Endothelial cell of umbilical vein (primary cell): ENCODE data around the gene HDGFL2.

Experiments
- EZH2 ChIP-seq: IDR thresholded peaks from 2 replicates; pipeline ENCODE4 v1.6.1; 2012; ENCODE audit warnings: borderline replicate concordance, low read depth, mild to moderate bottlenecking, moderate library complexity, low read length, inconsistent platforms; ENCODE audit not compliant: severe bottlenecking
- FOS ChIP-seq: IDR thresholded peaks from 2 replicates; pipeline ENCODE4 v1.6.1; 2011; ENCODE audit warnings: mild to moderate bottlenecking, low read length, moderate library complexity, borderline replicate concordance; ENCODE audit not compliant: insufficient read depth
- GATA2 ChIP-seq: IDR thresholded peaks from 2 replicates; pipeline ENCODE4 v1.7.0; 2011; ENCODE audit warnings: low read depth, mild to moderate bottlenecking, moderate library complexity, mixed read lengths, low read length; ENCODE audit not compliant: insufficient read length, insufficient read depth
- POLR2A ChIP-seq: IDR thresholded peaks from 2 replicates; pipeline ENCODE4 v1.6.1; 2012; ENCODE audit warnings: low read depth, mild to moderate bottlenecking, control low read depth, low read length
- POLR2AphosphoS5 ChIP-seq: IDR thresholded peaks from 2 replicates; pipeline ENCODE4 v1.6.1; 2012; ENCODE audit warnings: low read depth, mild to moderate bottlenecking, control low read depth, low read length, moderate library complexity; ENCODE audit not compliant: insufficient read depth
- TF ChIP-seq, protein P1 (sequence below), 2 donors: IDR thresholded peaks; 1 replicate in 1 of 2; 2 replicates in 1 of 2; pipeline ENCODE4 v1.5.1; 2011; ENCODE audit warnings: low read length in 2 of 2, mild to moderate bottlenecking in 2 of 2, moderate library complexity in 2 of 2, control low read depth in 1 of 2, inconsistent platforms in 1 of 2, low read depth in 1 of 2; ENCODE audit not compliant: insufficient read depth in 1 of 2; ENCODE audit errors: extremely low read depth in 1 of 2
- TF ChIP-seq, protein P2 (sequence below): IDR thresholded peaks from 2 replicates; pipeline ENCODE4 v1.6.1; 2011; ENCODE audit not compliant: insufficient read depth, insufficient read length

DNA sequence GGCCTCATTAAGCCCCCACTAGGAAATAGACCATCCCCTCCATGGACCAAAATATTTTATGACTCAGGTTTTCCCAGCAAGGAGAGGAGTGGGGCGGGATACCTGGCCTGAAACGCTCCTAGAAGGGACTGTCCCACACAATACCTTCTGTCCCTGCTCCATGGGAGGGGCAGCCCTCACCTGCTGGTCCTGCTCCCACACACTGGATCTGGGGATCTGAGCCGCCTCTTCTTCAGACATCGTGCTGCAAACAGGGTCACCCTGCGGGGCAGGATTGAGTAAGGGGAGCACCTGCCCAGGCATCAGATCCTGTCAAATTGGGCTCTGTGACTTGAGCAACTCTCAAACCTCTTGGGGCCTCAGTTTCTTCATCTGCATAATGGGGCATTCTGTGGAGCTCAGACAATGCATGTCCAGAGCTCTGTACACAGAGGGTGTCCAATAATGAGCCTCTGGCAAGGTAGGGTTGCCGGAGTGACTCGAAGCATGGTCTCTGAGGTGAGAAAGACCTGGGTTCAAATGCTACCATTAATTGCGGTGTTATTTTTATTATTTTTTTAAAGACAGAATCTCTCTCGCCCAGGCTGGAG is 61.8 kb downstream of the HDGFL2 start:
- TF ChIP-seq, protein P1, sequence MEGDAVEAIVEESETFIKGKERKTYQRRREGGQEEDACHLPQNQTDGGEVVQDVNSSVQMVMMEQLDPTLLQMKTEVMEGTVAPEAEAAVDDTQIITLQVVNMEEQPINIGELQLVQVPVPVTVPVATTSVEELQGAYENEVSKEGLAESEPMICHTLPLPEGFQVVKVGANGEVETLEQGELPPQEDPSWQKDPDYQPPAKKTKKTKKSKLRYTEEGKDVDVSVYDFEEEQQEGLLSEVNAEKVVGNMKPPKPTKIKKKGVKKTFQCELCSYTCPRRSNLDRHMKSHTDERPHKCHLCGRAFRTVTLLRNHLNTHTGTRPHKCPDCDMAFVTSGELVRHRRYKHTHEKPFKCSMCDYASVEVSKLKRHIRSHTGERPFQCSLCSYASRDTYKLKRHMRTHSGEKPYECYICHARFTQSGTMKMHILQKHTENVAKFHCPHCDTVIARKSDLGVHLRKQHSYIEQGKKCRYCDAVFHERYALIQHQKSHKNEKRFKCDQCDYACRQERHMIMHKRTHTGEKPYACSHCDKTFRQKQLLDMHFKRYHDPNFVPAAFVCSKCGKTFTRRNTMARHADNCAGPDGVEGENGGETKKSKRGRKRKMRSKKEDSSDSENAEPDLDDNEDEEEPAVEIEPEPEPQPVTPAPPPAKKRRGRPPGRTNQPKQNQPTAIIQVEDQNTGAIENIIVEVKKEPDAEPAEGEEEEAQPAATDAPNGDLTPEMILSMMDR (IDR thresholded peaks at IDR 0.05; ENCODE audit: extremely low read depth in 1 of 2, insufficient read depth in 1 of 2, low read depth in 1 of 2, low read length in 2 of 2): no peak
- TF ChIP-seq, protein P2, sequence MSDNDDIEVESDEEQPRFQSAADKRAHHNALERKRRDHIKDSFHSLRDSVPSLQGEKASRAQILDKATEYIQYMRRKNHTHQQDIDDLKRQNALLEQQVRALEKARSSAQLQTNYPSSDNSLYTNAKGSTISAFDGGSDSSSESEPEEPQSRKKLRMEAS: no peak
- no peak for TF ChIP-seq POLR2A
- no peak for TF ChIP-seq EZH2
- TF ChIP-seq GATA2: no peak
- no peak for TF ChIP-seq POLR2AphosphoS5
- no peak for TF ChIP-seq FOS
